Inflammatory macrophage (primary cell): ENCODE results near the gene EDDM13.
A peak's percentile ranks its signal among the peaks of the same experiment; 100 is the strongest.
"Not testable (repeated sequence)": the region's sequence is repeated elsewhere in the genome, so short reads cannot be mapped to it uniquely, and the experiment has no call there.

ENCODE experiments used
- DNase-seq, 2 donors: peaks; one replicate each; pipeline ENCODE4 v3.0.0-alpha.2; 2020 to 2022
- total RNA-seq, 18 experiments: gene quantifications; one replicate each; lab custom pipeline; 2026; ENCODE audit warnings: mixed read lengths in 6 of 18, inconsistent platforms in 2 of 18; lab: John Stamatoyannopoulos, UW

EDDM13 gene
- total RNA-seq, result 0.03 to 1.6 (median 0.08) reads per million in 18 experiments

GRCh38 chr19:56272161-56272798 is at the start of gene EDDM13:
EDDM13 (plus strand) TSS chr19:56272748; CDS start chr19:56272835, 87 bp downstream.
- no peak for DNase-seq

GRCh38 chr19:56222901-56223300 is 49.6 kb upstream of the EDDM13 start:
- no peak for DNase-seq

GRCh38 chr19:56223481-56223880 is 49.1 kb upstream of the EDDM13 start:
- no peak for DNase-seq

GRCh38 chr19:56245121-56245740 is 27.3 kb upstream of the EDDM13 start:
- DNase-seq, result no peak

GRCh38 chr19:56245764-56246163 is 26.8 kb upstream of the EDDM13 start:
- not testable (repeated sequence) for DNase-seq

GRCh38 chr19:56248736-56249338 is 23.7 kb upstream of the EDDM13 start:
- not testable (repeated sequence) for DNase-seq

- DNase-seq, result peak; percentile 76 to 81
These were observed 19.7 kb upstream of the EDDM13 start for GRCh38 chr19:56252699-56253422.

GRCh38 chr19:56253737-56254136 is 18.8 kb upstream of the EDDM13 start:
- DNase-seq, result peak; percentile 51 to 84

GRCh38 chr19:56258272-56258671 is 14.3 kb upstream of the EDDM13 start:
- DNase-seq, result no peak

- no peak for DNase-seq
These were observed 11.4 kb upstream of the EDDM13 start for GRCh38 chr19:56261145-56261544.

GRCh38 chr19:56261932-56262331 is 10.6 kb upstream of the EDDM13 start:
- DNase-seq, result not testable (repeated sequence)

- no peak for DNase-seq
These were observed 9.2 kb upstream of the EDDM13 start for GRCh38 chr19:56263319-56263718.

GRCh38 chr19:56266051-56266450 is 6.5 kb upstream of the EDDM13 start:
- no peak for DNase-seq

GRCh38 chr19:56269348-56269747 is 3.2 kb upstream of the EDDM13 start:
- DNase-seq, result no peak

GRCh38 chr19:56270676-56271075 is 1.9 kb upstream of the EDDM13 start:
- peak; percentile 97 for DNase-seq

GRCh38 chr19:56271151-56271550 is 1.4 kb upstream of the EDDM13 start:
- DNase-seq, result peak; percentile 8 to 12

- DNase-seq, result no peak
These were observed 1.1 kb downstream of the EDDM13 start for GRCh38 chr19:56273563-56274117.

GRCh38 chr19:56282809-56283208 is 10.3 kb downstream of the EDDM13 start:
- DNase-seq, result no peak

- DNase-seq, result no peak
These were observed 12.2 kb downstream of the EDDM13 start for GRCh38 chr19:56284746-56285145.

- no peak for DNase-seq
These were observed 17.6 kb downstream of the EDDM13 start for GRCh38 chr19:56290104-56290503.

- DNase-seq, result peak in 1 of 2 donors; percentile 27
These were observed 19.3 kb downstream of the EDDM13 start for GRCh38 chr19:56291867-56292266.

GRCh38 chr19:56294549-56294948 is 22.0 kb downstream of the EDDM13 start:
- no peak for DNase-seq
